ENCODE measurements around the gene GDF7. TPM values are rescaled to one million over a fixed set of nuclear protein-coding genes. Genes with fewer than 3 reads are reported as not detected.

GDF7 gene
- total and polyA plus RNA-seq, 2 donors (not counting 3 experiments of a cell fraction or from before 2014, with no cell fraction given), result 3.7 to 3.9 TPM

DNA sequence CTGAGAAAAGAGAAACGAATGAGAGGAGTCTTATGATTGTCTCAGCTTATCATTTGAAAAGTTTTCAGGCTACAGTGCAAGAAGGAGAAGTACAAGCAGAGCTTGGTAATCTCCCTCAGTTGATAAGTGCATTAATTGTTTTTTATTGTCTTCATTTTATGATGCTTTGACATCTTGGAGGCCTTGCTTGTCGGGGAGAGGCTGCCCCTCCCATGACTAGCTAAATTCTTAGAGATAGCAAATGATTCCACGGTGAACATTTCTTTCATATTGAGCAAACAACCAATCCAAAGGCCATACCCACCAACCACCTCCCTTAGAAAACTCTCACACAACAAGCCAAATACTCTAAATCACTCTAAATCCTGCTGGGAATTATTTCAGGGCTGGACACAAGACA, 39.8 kb downstream of the GDF7 start:
- no peaks in the 10 kb centered on the region for H3K36me3 ChIP-seq (ENCODE audit: control insufficient read depth in 2 of 2, extremely low read depth in 1 of 2, insufficient read depth in 2 of 2, low read length in 2 of 2)
- no peaks in the 10 kb centered on the region for H3K9me3 ChIP-seq (replicated peaks; ENCODE audit: control insufficient read depth, insufficient read depth, low read length)
- H3K79me2 ChIP-seq (ENCODE audit: control insufficient read depth, insufficient read depth, low read length), result no peaks in the 10 kb centered on the region
- intact Hi-C loops (cut with micrococcal nuclease) (no loop called here), dilution Hi-C loops (cut with MboI; ENCODE audit: extremely low pct_ligation_motif_present, low sequenced_read_pairs) (no loop called here)
- no peak overlapping the region for H3K4me3 ChIP-seq (replicated peaks in 1 of 3; ENCODE audit: insufficient read depth in 1 of 3, low read depth in 1 of 3, low read length in 3 of 3)
- POLR2A ChIA-PET, result no interaction called here
- no peak overlapping the region for H3K27ac ChIP-seq (ENCODE audit: insufficient read depth, low read depth, low read length)
- DNase-seq (ENCODE audit: low read depth, low spot score) (no peak), FAIRE-seq (no peak)
- TF ChIP-seq, protein P1, sequence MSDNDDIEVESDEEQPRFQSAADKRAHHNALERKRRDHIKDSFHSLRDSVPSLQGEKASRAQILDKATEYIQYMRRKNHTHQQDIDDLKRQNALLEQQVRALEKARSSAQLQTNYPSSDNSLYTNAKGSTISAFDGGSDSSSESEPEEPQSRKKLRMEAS (IDR thresholded peaks at IDR 0.05; ENCODE audit: insufficient read depth, insufficient read length), result no peak
- no peak for TF ChIP-seq POLR2A (IDR thresholded peaks at IDR 0.05; ENCODE audit: low read depth, low read length)
- TF ChIP-seq MYC (IDR thresholded peaks at IDR 0.05; ENCODE audit: low read depth, low read length), result no peak
- TF ChIP-seq GATA2 (IDR thresholded peaks at IDR 0.05; ENCODE audit: insufficient read depth, insufficient read length, low read depth, low read length), result no peak
- TF ChIP-seq, protein P2, sequence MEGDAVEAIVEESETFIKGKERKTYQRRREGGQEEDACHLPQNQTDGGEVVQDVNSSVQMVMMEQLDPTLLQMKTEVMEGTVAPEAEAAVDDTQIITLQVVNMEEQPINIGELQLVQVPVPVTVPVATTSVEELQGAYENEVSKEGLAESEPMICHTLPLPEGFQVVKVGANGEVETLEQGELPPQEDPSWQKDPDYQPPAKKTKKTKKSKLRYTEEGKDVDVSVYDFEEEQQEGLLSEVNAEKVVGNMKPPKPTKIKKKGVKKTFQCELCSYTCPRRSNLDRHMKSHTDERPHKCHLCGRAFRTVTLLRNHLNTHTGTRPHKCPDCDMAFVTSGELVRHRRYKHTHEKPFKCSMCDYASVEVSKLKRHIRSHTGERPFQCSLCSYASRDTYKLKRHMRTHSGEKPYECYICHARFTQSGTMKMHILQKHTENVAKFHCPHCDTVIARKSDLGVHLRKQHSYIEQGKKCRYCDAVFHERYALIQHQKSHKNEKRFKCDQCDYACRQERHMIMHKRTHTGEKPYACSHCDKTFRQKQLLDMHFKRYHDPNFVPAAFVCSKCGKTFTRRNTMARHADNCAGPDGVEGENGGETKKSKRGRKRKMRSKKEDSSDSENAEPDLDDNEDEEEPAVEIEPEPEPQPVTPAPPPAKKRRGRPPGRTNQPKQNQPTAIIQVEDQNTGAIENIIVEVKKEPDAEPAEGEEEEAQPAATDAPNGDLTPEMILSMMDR (IDR thresholded peaks at IDR 0.05; ENCODE audit: extremely low read depth in 1 of 2, insufficient read depth in 1 of 2, low read depth in 1 of 2, low read length in 2 of 2), result no peak
- no peak for TF ChIP-seq EZH2 (IDR thresholded peaks at IDR 0.05; ENCODE audit: borderline replicate concordance, low read depth, low read length, severe bottlenecking)
- no peak for TF ChIP-seq FOS (IDR thresholded peaks at IDR 0.05; ENCODE audit: borderline replicate concordance, insufficient read depth, low read length)
- H3K9me1 ChIP-seq (replicated peaks; ENCODE audit: control insufficient read depth, extremely low read depth, insufficient read depth, low read length), result no peaks in the 10 kb centered on the region
- no peaks in the 10 kb centered on the region for H4K20me1 ChIP-seq (replicated peaks; ENCODE audit: control insufficient read depth, extremely low read depth, insufficient read depth, low read length)
- H3K27me3 ChIP-seq (ENCODE audit: control insufficient read depth in 2 of 2, insufficient read depth in 2 of 2, low read length in 2 of 2), result no peaks in the 10 kb centered on the region
- H3K4me1 ChIP-seq (ENCODE audit: control insufficient read depth, extremely low read depth, insufficient read depth, low read length), result no peaks in the 10 kb centered on the region
- no peak overlapping the region for H3K4me2 ChIP-seq (ENCODE audit: insufficient read depth, low read length)
- no peak overlapping the region for H3K9ac ChIP-seq (replicated peaks; ENCODE audit: extremely low read depth, insufficient read depth, low read length)
- no TSS peak for BruUV-seq (replicated peaks)
- CTCF ChIA-PET, result interaction anchor here (1.2 to 2.0 kb wide), 3 partner anchors 9 to 74 kb away, joined by 4 to 5 read pairs (median 5); no protein-coding TSS in a partner anchor
- H2AFZ ChIP-seq (ENCODE audit: low read depth, low read length), result no peak overlapping the region
